NK-92 treated with Interleukin-12 subunit alpha and Interleukin-12 subunit beta, amount 100 ng/mL, for 24 hours (cell line): ENCODE measurements around the gene OSBPL3.
"Not testable (repeated sequence)": the region's sequence is repeated elsewhere in the genome, so short reads cannot be mapped to it uniquely, and the experiment has no call there.

Experiments
- DNase-seq: peaks from one replicate; lab custom pipeline; 2025; lab: John Stamatoyannopoulos, UW

OSBPL3 gene

DNA sequence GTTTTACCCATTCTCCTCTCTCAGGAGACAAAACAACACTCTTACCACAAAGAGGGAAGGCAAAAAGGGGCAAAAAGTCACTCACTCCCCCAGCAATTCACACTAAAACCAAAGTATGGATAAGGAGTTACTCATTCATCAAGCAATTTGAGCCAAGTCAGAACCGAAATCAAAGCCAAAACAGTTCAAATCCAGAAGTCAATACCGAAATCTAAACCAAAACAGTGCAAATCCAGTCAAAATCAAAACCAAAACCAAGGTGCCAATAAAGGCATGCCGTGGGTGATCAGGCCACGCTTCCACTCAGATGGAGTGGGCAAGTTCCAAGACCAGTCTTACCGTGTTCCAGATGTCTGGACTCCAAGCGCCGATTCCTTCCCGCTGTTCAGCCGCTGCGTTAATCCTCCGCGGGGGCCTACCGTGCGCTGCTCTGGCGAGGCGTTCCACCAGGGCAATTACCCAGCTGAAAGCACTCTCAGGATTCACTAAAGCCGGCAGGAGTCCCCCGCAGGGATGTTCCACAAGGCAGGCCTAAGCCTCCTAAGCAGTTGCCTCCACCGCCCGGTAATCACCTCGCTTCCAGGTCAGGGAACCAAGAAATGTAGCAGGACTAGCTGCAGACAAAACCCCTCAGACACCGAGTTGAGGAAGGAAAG is 185.1 kb downstream of the OSBPL3 start:
- DNase-seq = not testable (repeated sequence)

GRCh38 chr7:24793982-24794648 is 185.9 kb downstream of the OSBPL3 start:
- DNase-seq = no peak

- no peak for DNase-seq
Measured at GRCh38 chr7:24788961-24789576, 190.9 kb downstream of the OSBPL3 start.

DNA sequence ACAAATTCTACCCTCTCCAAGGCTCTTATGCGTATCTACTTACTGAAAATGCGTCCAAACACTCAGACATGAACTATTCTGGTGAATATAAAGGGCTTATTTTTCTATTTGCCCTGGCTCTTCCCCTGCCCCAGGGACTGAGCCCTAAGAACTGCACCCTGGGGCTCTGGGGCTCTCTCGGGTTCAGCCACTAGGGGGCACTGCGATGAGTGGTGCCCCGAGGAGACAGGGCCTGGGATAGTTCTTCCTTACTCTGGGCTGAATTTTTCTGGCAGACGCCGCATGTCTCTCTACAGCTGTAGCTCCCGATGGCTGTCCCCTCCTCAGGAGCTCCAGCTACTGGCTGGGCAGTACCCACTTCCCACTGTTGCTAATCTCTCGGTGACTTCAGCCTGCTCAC is 191.9 kb downstream of the OSBPL3 start:
- DNase-seq = no peak

DNA sequence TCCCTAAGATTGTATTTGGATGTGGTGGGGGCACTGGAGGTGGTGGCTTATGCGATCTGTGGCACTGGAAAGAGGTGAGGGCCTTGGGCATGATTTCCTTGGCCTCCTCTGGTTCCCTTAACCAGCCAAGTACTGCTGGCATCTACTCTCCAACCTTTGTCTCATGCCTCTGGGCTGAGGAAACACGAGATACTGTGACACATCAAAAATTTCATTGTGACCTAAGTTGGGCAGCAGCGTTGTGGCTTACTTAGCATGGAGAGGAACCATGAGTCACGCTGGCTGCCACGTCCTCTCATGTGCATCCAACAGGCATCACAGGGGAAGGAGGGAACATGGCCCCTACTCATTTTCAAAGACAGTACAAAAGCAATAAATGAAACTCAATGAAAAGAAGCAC is 193.0 kb downstream of the OSBPL3 start:
- peak; percentile 18 for DNase-seq

- peak; percentile 8 for DNase-seq
Measured at GRCh38 chr7:24786306-24786705, 193.7 kb downstream of the OSBPL3 start.

DNA sequence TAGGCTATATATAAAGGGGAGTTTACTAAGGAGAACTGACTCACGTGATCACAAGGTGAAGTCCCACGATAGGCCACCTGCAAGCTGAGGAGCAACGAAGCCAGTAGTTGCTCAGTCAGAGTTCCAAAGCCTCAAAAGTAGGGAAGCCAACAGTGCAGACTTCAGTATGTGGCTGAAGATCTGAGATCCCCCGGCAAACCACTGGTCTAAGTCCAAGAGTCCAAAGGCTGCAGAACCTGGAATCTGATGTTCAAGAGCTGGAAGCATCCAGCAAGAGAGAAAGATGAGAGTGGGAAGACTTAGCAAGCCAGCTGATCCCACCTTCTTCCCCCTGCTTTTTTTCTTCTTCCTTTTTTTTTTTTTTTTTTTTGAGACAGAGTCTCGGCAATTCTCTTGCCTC is 195.7 kb downstream of the OSBPL3 start:
- no peak for DNase-seq

DNA sequence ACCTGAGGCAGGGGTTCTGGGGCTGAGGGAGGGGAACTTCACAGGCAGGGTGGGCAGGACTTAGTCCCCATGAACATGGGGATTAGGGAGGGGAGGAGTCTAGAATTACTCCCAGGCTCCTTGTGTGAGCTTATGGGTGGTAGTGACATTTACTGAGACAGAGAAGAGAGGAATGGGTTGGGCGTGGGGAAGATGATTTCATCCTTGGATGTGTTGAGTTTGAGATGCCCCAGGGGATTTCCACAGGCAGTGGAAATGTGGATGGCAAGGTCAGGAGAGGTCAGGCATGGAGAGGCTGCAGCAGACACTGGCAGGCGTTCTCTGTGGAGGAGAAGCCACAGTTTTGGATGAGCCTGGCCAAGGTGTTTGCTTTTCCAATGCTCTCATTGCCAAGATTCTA is 196.3 kb downstream of the OSBPL3 start:
- DNase-seq = no peak

DNA sequence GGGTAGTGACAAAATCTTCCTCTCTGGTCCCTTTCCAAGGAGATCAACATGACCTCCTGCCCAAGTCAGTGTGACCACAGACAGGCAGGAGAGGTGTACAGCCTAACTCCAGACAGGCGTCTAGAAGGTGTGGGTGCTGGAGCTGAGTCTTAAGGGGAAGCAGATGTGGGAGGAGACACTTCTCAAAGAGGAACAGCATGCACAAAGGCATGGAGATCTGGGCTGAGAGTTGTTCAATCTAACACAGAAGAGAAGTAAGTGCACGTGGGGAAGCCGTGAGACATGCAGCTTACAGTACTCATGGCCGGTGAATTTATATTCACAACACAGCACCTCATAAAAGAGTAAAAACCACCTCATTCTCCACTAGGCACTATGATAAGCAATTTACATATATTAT is 198.9 kb downstream of the OSBPL3 start:
- no peak for DNase-seq

GRCh38 chr7:24779283-24779655 is 200.7 kb downstream of the OSBPL3 start:
- no peak for DNase-seq

DNA sequence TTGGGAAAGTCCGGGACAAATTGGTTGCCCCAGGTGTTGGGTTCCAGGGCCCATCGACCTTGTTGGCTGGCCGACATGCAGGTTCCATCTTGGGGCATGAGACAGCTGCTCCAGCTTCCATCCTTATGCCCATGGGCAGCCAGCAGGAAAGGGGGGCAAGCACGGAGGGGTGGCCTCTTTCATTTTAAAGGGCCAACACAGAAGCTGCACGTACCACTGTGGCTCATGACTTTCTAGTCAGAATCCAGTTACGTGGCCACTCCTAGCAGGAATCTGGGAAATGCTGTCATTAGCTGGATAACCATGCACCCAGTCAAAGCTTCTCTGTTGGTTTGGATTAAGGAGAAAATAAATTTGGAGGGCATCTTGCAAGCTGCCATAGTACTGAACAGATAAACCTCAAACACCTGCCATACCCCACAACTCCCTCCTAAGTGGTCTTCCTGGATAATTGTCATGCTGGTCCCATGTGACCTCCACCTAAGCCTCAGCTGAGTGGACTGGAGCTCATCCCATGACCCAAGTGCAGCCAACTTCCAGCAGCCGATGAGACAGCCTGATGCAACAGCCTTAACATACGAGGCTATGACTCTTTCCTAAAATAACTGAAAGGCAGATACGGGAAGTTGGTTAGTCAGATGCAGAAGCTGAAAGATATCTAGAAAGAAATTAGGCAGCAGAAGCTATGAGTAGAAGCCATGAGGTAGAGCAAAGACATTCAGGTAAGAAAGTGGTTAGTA is 201.3 kb downstream of the OSBPL3 start:
- DNase-seq = no peak

- DNase-seq = no peak
Measured at GRCh38 chr7:24777806-24778205, 202.2 kb downstream of the OSBPL3 start.

- no peak for DNase-seq
Measured at GRCh38 chr7:24773646-24774045, 206.3 kb downstream of the OSBPL3 start.

- no peak for DNase-seq
Measured at GRCh38 chr7:24769851-24770250, 210.1 kb downstream of the OSBPL3 start.

GRCh38 chr7:24769014-24769830 is 210.8 kb downstream of the OSBPL3 start:
- DNase-seq = no peak

DNA sequence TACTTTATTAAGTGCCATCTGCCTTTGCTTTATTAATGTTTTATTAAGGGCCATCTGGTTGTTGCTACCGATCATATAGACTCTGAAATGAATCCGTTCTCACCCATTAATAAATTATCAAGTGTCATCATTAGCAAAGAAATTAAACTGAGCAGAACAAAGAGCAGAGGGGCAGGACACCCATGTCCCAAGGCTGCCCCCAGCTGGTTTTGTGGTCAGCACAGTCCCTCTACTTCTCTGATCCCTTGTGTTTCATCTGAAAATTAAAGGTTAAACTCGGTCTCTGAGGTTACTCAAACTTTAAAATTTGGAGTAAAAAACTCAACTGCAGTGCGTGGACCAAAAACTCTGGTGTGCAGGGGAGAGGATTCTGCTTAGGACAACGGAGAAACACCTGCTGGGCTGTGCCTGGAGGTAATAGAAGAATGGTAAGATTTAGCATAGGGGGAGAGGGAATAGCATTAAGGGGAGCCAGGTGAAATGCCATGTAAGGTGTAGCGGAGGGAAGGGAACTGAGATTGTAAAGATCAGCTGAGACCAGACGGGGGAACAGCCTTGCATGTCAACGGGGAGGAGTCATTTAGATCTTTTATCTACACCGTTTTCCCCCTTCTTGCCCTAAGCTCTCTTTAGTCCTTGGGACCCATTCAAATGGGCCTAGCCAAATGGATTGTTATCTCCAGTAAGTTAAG is 212.0 kb downstream of the OSBPL3 start:
- no peak for DNase-seq

- DNase-seq = no peak
Measured at GRCh38 chr7:24764972-24765744, 214.8 kb downstream of the OSBPL3 start.

- DNase-seq = no peak
Measured at GRCh38 chr7:24764011-24764410, 216.0 kb downstream of the OSBPL3 start.

GRCh38 chr7:24763303-24763901 is 216.6 kb downstream of the OSBPL3 start:
- DNase-seq = no peak

GRCh38 chr7:24762771-24763170 is 217.2 kb downstream of the OSBPL3 start:
- no peak for DNase-seq
